Measurements from ENCODE around the gene ALK.

Gene ALK

GRCh38 chr2:29691391-29691950, 229.9 kb downstream of the ALK start:
- TF ChIP-seq CTCF (IDR thresholded peaks at IDR 0.05; ENCODE audit: borderline replicate concordance, insufficient read depth, low read depth, low read length), result no peak
- H3K4me3 ChIP-seq (ENCODE audit: low read depth, low read length), result no peak overlapping the region

GRCh38 chr2:29689666-29690065, 231.7 kb downstream of the ALK start:
- H3K4me3 ChIP-seq (ENCODE audit: low read depth, low read length), result no peak overlapping the region
- TF ChIP-seq CTCF (IDR thresholded peaks at IDR 0.05; ENCODE audit: borderline replicate concordance, insufficient read depth, low read depth, low read length), result no peak

GRCh38 chr2:29688429-29688828, 233.0 kb downstream of the ALK start:
- no peak for TF ChIP-seq CTCF (IDR thresholded peaks at IDR 0.05; ENCODE audit: borderline replicate concordance, insufficient read depth, low read depth, low read length)
- H3K4me3 ChIP-seq (ENCODE audit: low read depth, low read length), result no peak overlapping the region

GRCh38 chr2:29687121-29687520, 234.3 kb downstream of the ALK start:
- no peak overlapping the region for H3K4me3 ChIP-seq (ENCODE audit: low read depth, low read length)
- no peak for TF ChIP-seq CTCF (IDR thresholded peaks at IDR 0.05; ENCODE audit: borderline replicate concordance, insufficient read depth, low read depth, low read length)

GRCh38 chr2:29676886-29677453, 244.4 kb downstream of the ALK start:
- no peak for TF ChIP-seq CTCF (IDR thresholded peaks at IDR 0.05; ENCODE audit: borderline replicate concordance, insufficient read depth, low read depth, low read length)
- H3K4me3 ChIP-seq (ENCODE audit: low read depth, low read length), result no peak overlapping the region

- no peak overlapping the region for H3K4me3 ChIP-seq (ENCODE audit: low read depth, low read length)
- no peak for TF ChIP-seq CTCF (IDR thresholded peaks at IDR 0.05; ENCODE audit: borderline replicate concordance, insufficient read depth, low read depth, low read length)
Measured at GRCh38 chr2:29664578-29664977, 256.8 kb downstream of the ALK start.

- H3K4me3 ChIP-seq (ENCODE audit: low read depth, low read length), result no peak overlapping the region
- no peak for TF ChIP-seq CTCF (IDR thresholded peaks at IDR 0.05; ENCODE audit: borderline replicate concordance, insufficient read depth, low read depth, low read length)
Measured at GRCh38 chr2:29663268-29663667, 258.1 kb downstream of the ALK start.
